Endothelial cell of umbilical vein (primary cell): Measurements from ENCODE around the gene KIF6.

Source experiments
- JUN ChIP-seq: IDR thresholded peaks from 2 replicates; pipeline ENCODE4 v1.6.1; 2011; ENCODE audit warnings: borderline replicate concordance, low read depth; ENCODE audit not compliant: insufficient read length, insufficient read depth
- TF ChIP-seq, protein P1 (sequence below), 2 donors: IDR thresholded peaks; 1 replicate in 1 of 2; 2 replicates in 1 of 2; pipeline ENCODE4 v1.5.1; 2011; ENCODE audit warnings: low read length in 2 of 2, mild to moderate bottlenecking in 2 of 2, moderate library complexity in 2 of 2, control low read depth in 1 of 2, inconsistent platforms in 1 of 2, low read depth in 1 of 2; ENCODE audit not compliant: insufficient read depth in 1 of 2; ENCODE audit errors: extremely low read depth in 1 of 2

DNA sequence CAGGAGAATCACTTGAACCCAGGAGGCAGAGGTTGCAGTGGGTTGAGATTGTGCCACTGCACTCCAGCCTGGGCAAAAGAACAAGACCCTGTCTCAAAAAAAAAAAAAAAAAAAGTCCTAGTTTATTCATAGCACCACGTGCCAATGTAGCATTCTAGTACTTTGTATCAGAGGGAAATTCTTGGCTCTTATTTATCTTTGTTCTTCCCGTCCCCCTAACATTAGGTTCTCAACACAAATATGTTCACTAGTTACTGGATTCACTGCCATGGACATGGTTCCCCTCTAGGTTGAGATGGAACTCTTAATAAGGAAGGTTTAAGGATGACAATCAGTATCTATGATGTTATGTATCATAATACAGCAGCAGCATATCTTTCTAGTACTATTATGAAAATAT is 178.5 kb downstream of the KIF6 start:
- TF ChIP-seq, protein P1, sequence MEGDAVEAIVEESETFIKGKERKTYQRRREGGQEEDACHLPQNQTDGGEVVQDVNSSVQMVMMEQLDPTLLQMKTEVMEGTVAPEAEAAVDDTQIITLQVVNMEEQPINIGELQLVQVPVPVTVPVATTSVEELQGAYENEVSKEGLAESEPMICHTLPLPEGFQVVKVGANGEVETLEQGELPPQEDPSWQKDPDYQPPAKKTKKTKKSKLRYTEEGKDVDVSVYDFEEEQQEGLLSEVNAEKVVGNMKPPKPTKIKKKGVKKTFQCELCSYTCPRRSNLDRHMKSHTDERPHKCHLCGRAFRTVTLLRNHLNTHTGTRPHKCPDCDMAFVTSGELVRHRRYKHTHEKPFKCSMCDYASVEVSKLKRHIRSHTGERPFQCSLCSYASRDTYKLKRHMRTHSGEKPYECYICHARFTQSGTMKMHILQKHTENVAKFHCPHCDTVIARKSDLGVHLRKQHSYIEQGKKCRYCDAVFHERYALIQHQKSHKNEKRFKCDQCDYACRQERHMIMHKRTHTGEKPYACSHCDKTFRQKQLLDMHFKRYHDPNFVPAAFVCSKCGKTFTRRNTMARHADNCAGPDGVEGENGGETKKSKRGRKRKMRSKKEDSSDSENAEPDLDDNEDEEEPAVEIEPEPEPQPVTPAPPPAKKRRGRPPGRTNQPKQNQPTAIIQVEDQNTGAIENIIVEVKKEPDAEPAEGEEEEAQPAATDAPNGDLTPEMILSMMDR (IDR thresholded peaks at IDR 0.05; ENCODE audit: extremely low read depth in 1 of 2, insufficient read depth in 1 of 2, low read depth in 1 of 2, low read length in 2 of 2): no peak
- TF ChIP-seq JUN: no peak
